Activated T-cell treated with anti-CD3 and anti-CD28 coated beads, Interleukin-2, amount 50 U/mL, for 4 hours (primary cell): ENCODE data around the gene TTYH3. TPM values are rescaled to one million over a fixed set of nuclear protein-coding genes. Genes with fewer than 3 reads are reported as not detected.
"Not testable (repeated sequence)": the region's sequence is repeated elsewhere in the genome, so short reads cannot be mapped to it uniquely, and the experiment has no call there.

Source experiments
- ATAC-seq, 2 donors: fragments of 200-7000 bp; cut with Tn5 transposase; one replicate each; pipeline ENCODE4 v1.10.0; 2021
- DNase-seq: peaks from one replicate; pipeline ENCODE4 v3.0.0-alpha.2; 2020
- H3K27me3 Mint-ChIP-seq: one replicate; pipeline ENCODE4 v1.8.0; 2021; ENCODE audit warnings: low read depth, mixed read lengths
- H3K36me3 Mint-ChIP-seq: one replicate; pipeline ENCODE4 v1.8.0; 2022; ENCODE audit warnings: mixed read lengths; ENCODE audit not compliant: insufficient read depth
- H3K4me1 Mint-ChIP-seq: one replicate; pipeline ENCODE4 v1.8.0; 2021; ENCODE audit warnings: low read depth, mixed read lengths
- H3K4me3 Mint-ChIP-seq: one replicate; pipeline ENCODE4 v1.8.0; 2021; ENCODE audit warnings: mild to moderate bottlenecking, moderate library complexity, mixed read lengths
- H3K9me3 Mint-ChIP-seq: one replicate; pipeline ENCODE4 v1.8.0; 2021; ENCODE audit warnings: mixed read lengths
- total RNA-seq, 3 donors: library from RNA; stranded (reverse); gene quantifications; one replicate each; pipeline ENCODE4 v1.2.1, GENCODE V29; 2021

TTYH3 gene
- total RNA-seq, 3 donors from 2014 or later = 13.4 to 17.3 (median 15.2) TPM

- not testable (repeated sequence) for DNase-seq, H3K4me1 Mint-ChIP-seq, H3K4me3 Mint-ChIP-seq, H3K9me3 Mint-ChIP-seq, ATAC-seq, H3K36me3 Mint-ChIP-seq
- peaks cover 10% of the 10 kb centered on the region for H3K27me3 Mint-ChIP-seq
Measured at GRCh38 chr7:2679135-2680127, 47.6 kb downstream of the TTYH3 start.

GRCh38 chr7:2680256-2680655 lies 48.5 kb downstream of the TTYH3 start:
- H3K9me3 Mint-ChIP-seq = no peaks in the 10 kb centered on the region
- no peaks in the 10 kb centered on the region for H3K36me3 Mint-ChIP-seq
- ATAC-seq (no peak), DNase-seq (no peak)
- H3K4me3 Mint-ChIP-seq = no peak overlapping the region
- peaks cover 12% of the 10 kb centered on the region for H3K27me3 Mint-ChIP-seq
- no peaks in the 10 kb centered on the region for H3K4me1 Mint-ChIP-seq

GRCh38 chr7:2680792-2681490 lies 49.2 kb downstream of the TTYH3 start:
- Mint-ChIP-seq H3K9me3 (no peaks in the 10 kb centered on the region), H3K4me1 (no peaks in the 10 kb centered on the region), H3K4me3 (no peak overlapping the region), H3K27me3 (peaks cover 14% of the 10 kb centered on the region), H3K36me3 (no peaks in the 10 kb centered on the region)
- ATAC-seq = peak; percentile 60 to 61
- peak; percentile 45 for DNase-seq

GRCh38 chr7:2681929-2682799 lies 50.4 kb downstream of the TTYH3 start:
- no peak for ATAC-seq
- no peaks in the 10 kb centered on the region for H3K36me3 Mint-ChIP-seq
- no peak overlapping the region for H3K4me3 Mint-ChIP-seq
- no peak for DNase-seq
- peaks cover 25% of the 10 kb centered on the region for H3K27me3 Mint-ChIP-seq
- no peaks in the 10 kb centered on the region for H3K4me1 Mint-ChIP-seq
- H3K9me3 Mint-ChIP-seq = no peaks in the 10 kb centered on the region

- Mint-ChIP-seq H3K36me3 (no peaks in the 10 kb centered on the region), H3K9me3 (no peaks in the 10 kb centered on the region), H3K27me3 (peaks cover 42% of the 10 kb centered on the region), H3K4me3 (no peak overlapping the region), H3K4me1 (peaks cover 7% of the 10 kb centered on the region)
- DNase-seq (no peak), ATAC-seq (no peak)
Measured at GRCh38 chr7:2684501-2684900, 52.7 kb downstream of the TTYH3 start.

GRCh38 chr7:2686101-2686500 lies 54.3 kb downstream of the TTYH3 start:
- DNase-seq (no peak), ATAC-seq (no peak)
- Mint-ChIP-seq H3K27me3 (peaks cover 51% of the 10 kb centered on the region), H3K4me1 (peaks cover 10% of the 10 kb centered on the region), H3K36me3 (no peaks in the 10 kb centered on the region), H3K9me3 (no peaks in the 10 kb centered on the region), H3K4me3 (no peak overlapping the region)

- Mint-ChIP-seq H3K36me3 (no peaks in the 10 kb centered on the region), H3K9me3 (no peaks in the 10 kb centered on the region), H3K4me3 (no peak overlapping the region), H3K4me1 (peaks cover 10% of the 10 kb centered on the region), H3K27me3 (peaks cover 51% of the 10 kb centered on the region)
- DNase-seq (no peak), ATAC-seq (no peak)
Measured at GRCh38 chr7:2687338-2687869, 55.6 kb downstream of the TTYH3 start.

GRCh38 chr7:2687881-2688318 lies 56.1 kb downstream of the TTYH3 start, which contains the start of gene AMZ1:
Gene AMZ1 (plus strand): TSS chr7:2688202. CDS start chr7:2700452, 12,250 bp downstream.
- ATAC-seq = peak in 1 of 2 donors; percentile 33
- Mint-ChIP-seq H3K4me3 (peak within 1 kb of the TSS; percentile 31), H3K36me3 (no peaks in the 10 kb centered on the region), H3K27me3 (peaks cover 49% of the 10 kb centered on the region), H3K9me3 (no peaks in the 10 kb centered on the region), H3K4me1 (peaks cover 10% of the 10 kb centered on the region)
- DNase-seq = no peak

GRCh38 chr7:2688409-2689342 lies 56.9 kb downstream of the TTYH3 start:
- peak overlapping the region; percentile 31 for H3K4me3 Mint-ChIP-seq
- no peaks in the 10 kb centered on the region for H3K36me3 Mint-ChIP-seq
- DNase-seq (no peak), ATAC-seq (peak; percentile 36 to 44)
- peaks cover 10% of the 10 kb centered on the region for H3K4me1 Mint-ChIP-seq
- peaks cover 49% of the 10 kb centered on the region for H3K27me3 Mint-ChIP-seq
- no peaks in the 10 kb centered on the region for H3K9me3 Mint-ChIP-seq

- no peak overlapping the region for H3K4me3 Mint-ChIP-seq
- no peaks in the 10 kb centered on the region for H3K36me3 Mint-ChIP-seq
- H3K4me1 Mint-ChIP-seq = peaks cover 10% of the 10 kb centered on the region
- no peaks in the 10 kb centered on the region for H3K9me3 Mint-ChIP-seq
- H3K27me3 Mint-ChIP-seq = peaks cover 47% of the 10 kb centered on the region
- ATAC-seq (no peak), DNase-seq (no peak)
Measured at GRCh38 chr7:2689343-2689847, 57.6 kb downstream of the TTYH3 start.

- Mint-ChIP-seq H3K4me3 (no peak overlapping the region), H3K36me3 (no peaks in the 10 kb centered on the region), H3K4me1 (peaks cover 10% of the 10 kb centered on the region), H3K9me3 (no peaks in the 10 kb centered on the region), H3K27me3 (peaks cover 47% of the 10 kb centered on the region)
- ATAC-seq = no peak
- DNase-seq = no peak
Measured at GRCh38 chr7:2689951-2690705, 58.3 kb downstream of the TTYH3 start.

GRCh38 chr7:2691011-2691707 lies 59.4 kb downstream of the TTYH3 start:
- H3K27me3 Mint-ChIP-seq = peaks cover 42% of the 10 kb centered on the region
- H3K4me3 Mint-ChIP-seq = no peak overlapping the region
- peaks cover 10% of the 10 kb centered on the region for H3K4me1 Mint-ChIP-seq
- no peaks in the 10 kb centered on the region for H3K36me3 Mint-ChIP-seq
- DNase-seq (no peak), ATAC-seq (no peak)
- H3K9me3 Mint-ChIP-seq = no peaks in the 10 kb centered on the region
